OCI-LY1 (cell line): ENCODE measurements around the gene SLC10A1.

ENCODE experiments used
- EZH2 ChIP-seq: fragments of 200-600 bp; sonication (generic), shearing (Covaris generic); IDR thresholded peaks from 2 replicates; pipeline ENCODE4 v1.8.0; 2017; ENCODE audit warnings: borderline replicate concordance, mixed run types, mild to moderate bottlenecking, antibody characterized with exemption, low read length, moderate library complexity, mixed read lengths
- TF ChIP-seq, protein P1 (sequence below): fragments of 200-600 bp; sonication (generic), shearing (Covaris generic); IDR thresholded peaks from 2 replicates; pipeline ENCODE4 v1.5.1; 2017; ENCODE audit warnings: mild to moderate bottlenecking, antibody characterized with exemption, low read length, moderate library complexity, mixed read lengths

DNA sequence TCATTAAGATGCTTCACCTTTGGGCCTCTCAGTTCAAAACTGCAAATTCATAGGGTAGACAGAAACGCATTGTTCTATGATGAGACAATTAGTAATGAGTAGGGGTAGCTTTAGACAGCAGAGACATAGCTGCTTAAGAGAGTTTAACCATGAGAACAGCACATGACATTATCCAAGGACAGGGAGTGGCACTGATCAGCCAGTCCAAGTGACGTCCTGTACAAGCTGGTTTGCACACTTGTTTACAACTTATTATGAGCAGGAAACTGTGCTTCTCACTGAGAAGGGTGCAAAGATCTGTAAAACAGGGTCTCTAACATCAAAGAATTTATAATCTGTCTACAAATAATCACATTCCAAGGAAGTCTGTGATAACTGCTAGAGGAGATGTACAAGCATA is 41.3 kb downstream of the SLC10A1 start:
- TF ChIP-seq, protein P1, sequence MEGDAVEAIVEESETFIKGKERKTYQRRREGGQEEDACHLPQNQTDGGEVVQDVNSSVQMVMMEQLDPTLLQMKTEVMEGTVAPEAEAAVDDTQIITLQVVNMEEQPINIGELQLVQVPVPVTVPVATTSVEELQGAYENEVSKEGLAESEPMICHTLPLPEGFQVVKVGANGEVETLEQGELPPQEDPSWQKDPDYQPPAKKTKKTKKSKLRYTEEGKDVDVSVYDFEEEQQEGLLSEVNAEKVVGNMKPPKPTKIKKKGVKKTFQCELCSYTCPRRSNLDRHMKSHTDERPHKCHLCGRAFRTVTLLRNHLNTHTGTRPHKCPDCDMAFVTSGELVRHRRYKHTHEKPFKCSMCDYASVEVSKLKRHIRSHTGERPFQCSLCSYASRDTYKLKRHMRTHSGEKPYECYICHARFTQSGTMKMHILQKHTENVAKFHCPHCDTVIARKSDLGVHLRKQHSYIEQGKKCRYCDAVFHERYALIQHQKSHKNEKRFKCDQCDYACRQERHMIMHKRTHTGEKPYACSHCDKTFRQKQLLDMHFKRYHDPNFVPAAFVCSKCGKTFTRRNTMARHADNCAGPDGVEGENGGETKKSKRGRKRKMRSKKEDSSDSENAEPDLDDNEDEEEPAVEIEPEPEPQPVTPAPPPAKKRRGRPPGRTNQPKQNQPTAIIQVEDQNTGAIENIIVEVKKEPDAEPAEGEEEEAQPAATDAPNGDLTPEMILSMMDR = no peak
- TF ChIP-seq EZH2 = no peak
